CD4-positive, alpha-beta memory T cell (primary cell): ENCODE data around the gene CUBN. TPM values are rescaled to one million over a fixed set of nuclear protein-coding genes. Genes with fewer than 3 reads are reported as not detected.
A peak's percentile ranks its signal among the peaks of the same experiment; 100 is the strongest.

Experiments used
- CTCF ChIA-PET: fragments of 350-600 bp; sonication (Branson Sonifier 250); formaldehyde crosslinking; loops from one replicate; lab custom pipeline; 2021; ENCODE audit warnings: inconsistent platforms; ENCODE audit not compliant: partially characterized antibody; lab: Charles Lee
- POLR2A ChIA-PET: fragments of 350-600 bp; sonication (Branson Sonifier 250); formaldehyde crosslinking; loops from one replicate; lab custom pipeline; 2021; ENCODE audit not compliant: partially characterized antibody; lab: Charles Lee
- DNase-seq, 5 donors: peaks; one replicate each; pipeline versions ENCODE4 v3.0.0 to v3.0.0-alpha.2; 2020 to 2022; ENCODE audit warnings: mixed read lengths in 1 of 5
- H3K27ac ChIP-seq: one replicate; pipeline ENCODE4 v1.7.0; 2013; ENCODE audit warnings: low read depth, low read length
- H3K27me3 ChIP-seq: 2 replicates; pipeline ENCODE4 v1.7.0; 2013; ENCODE audit warnings: mild to moderate bottlenecking, low read length, moderate library complexity; ENCODE audit not compliant: insufficient read depth
- H3K36me3 ChIP-seq: 2 replicates; pipeline ENCODE4 v1.7.0; 2013; ENCODE audit warnings: mild to moderate bottlenecking, low read length, moderate library complexity; ENCODE audit not compliant: insufficient read depth
- H3K4me1 ChIP-seq: 2 replicates; pipeline ENCODE4 v1.7.0; 2013; ENCODE audit warnings: mild to moderate bottlenecking, low read length, moderate library complexity; ENCODE audit not compliant: insufficient read depth
- H3K4me3 ChIP-seq, 2 donors: one replicate each; pipeline ENCODE4 v1.7.0; 2013; ENCODE audit warnings: low read length in 2 of 2, mild to moderate bottlenecking in 1 of 2
- H3K9me3 ChIP-seq, 2 donors: one replicate each; pipeline ENCODE4 v1.7.0; 2013; ENCODE audit warnings: low read length in 2 of 2, control low read depth in 1 of 2; ENCODE audit not compliant: control insufficient read depth in 1 of 2
- H3K27ac Mint-ChIP-seq, 7 donors: one replicate each; pipeline ENCODE4 v1.8.0; 2020 to 2021; ENCODE audit warnings: mixed read lengths in 7 of 7, mild to moderate bottlenecking in 6 of 7, inconsistent platforms in 3 of 7, moderate library complexity in 3 of 7
- H3K27me3 Mint-ChIP-seq, 2 donors: one replicate each; pipeline ENCODE4 v1.8.0; 2020 to 2021; ENCODE audit warnings: mixed read lengths in 2 of 2
- H3K36me3 Mint-ChIP-seq, 2 donors: one replicate each; pipeline ENCODE4 v1.8.0; 2020 to 2021; ENCODE audit warnings: mixed read lengths in 2 of 2, inconsistent platforms in 1 of 2, mild to moderate bottlenecking in 1 of 2
- H3K4me1 Mint-ChIP-seq, 4 donors: one replicate each; pipeline ENCODE4 v1.8.0; 2020 to 2021; ENCODE audit warnings: mixed read lengths in 4 of 4, mild to moderate bottlenecking in 1 of 4
- H3K4me3 Mint-ChIP-seq, 8 donors: one replicate each; pipeline ENCODE4 v1.8.0; 2020 to 2021; ENCODE audit warnings: mixed read lengths in 8 of 8, mild to moderate bottlenecking in 7 of 8, moderate library complexity in 6 of 8, inconsistent platforms in 3 of 8
- H3K9me3 Mint-ChIP-seq, 8 donors: one replicate each; pipeline ENCODE4 v1.8.0; 2020 to 2021; ENCODE audit warnings: mixed read lengths in 8 of 8, mild to moderate bottlenecking in 5 of 8, inconsistent platforms in 3 of 8, moderate library complexity in 1 of 8
- intact Hi-C: fragments of 100-400 bp; cut with micrococcal nuclease; formaldehyde crosslinking; loops from one replicate; pipeline ENCODE4 v1.15.1; 2023
- polyA plus RNA-seq, 2 donors: library from polyadenylated mRNA; unstranded; fragments of 300-500 nt; fragmentation: Illumina TruSeq; gene quantifications; one replicate each; pipeline ENCODE4 v1.2.3, GENCODE V29; 2021
- total RNA-seq, 2 experiments: library from RNA; stranded (reverse); gene quantifications; one replicate each; pipeline ENCODE4 v1.2.3, GENCODE V29; 2021

The CUBN gene
- total and polyA plus RNA-seq, 4 experiments from 2014 or later, result 0.49 to 10.9 (median 8.5) TPM; not detected in 1

DNA sequence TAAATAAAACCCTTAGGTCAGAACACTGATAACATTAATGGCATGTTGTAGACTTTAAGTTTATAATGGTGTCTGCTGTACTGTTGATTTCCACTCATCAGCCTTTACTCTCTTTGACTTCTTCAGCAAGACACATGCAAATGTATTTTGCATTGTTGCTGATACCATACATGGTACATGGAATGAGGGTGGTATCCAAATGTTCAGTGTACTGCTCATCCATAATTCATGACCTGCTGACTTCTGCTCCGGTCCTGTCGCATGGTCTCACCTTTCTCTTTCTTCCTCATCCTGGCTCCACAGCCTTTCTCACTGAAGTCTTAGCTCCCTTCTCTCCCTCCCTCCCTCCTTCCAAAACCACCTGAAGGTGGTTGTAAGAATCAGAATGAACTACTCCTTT, 4.7 kb upstream of the CUBN start:
- no peaks in the 10 kb centered on the region for H3K36me3 ChIP-seq
- DNase-seq, result no peak
- no peaks in the 10 kb centered on the region for H3K27me3 Mint-ChIP-seq
- no peaks in the 10 kb centered on the region for H3K9me3 Mint-ChIP-seq
- H3K9me3 ChIP-seq, result no peaks in the 10 kb centered on the region
- no peak overlapping the region for H3K4me3 Mint-ChIP-seq
- ChIA-PET CTCF (no interaction called here), POLR2A (no interaction called here)
- H3K36me3 Mint-ChIP-seq, result peaks cover 0 to 6% of the 10 kb centered on the region in 2 donors
- no peak overlapping the region for H3K27ac ChIP-seq
- no peaks in the 10 kb centered on the region for H3K4me1 ChIP-seq
- H3K4me1 Mint-ChIP-seq, result peaks cover 0 to 5% (median under 1%) of the 10 kb centered on the region in 4 donors
- intact Hi-C loops, result no loop called here
- H3K27me3 ChIP-seq, result no peaks in the 10 kb centered on the region
- H3K27ac Mint-ChIP-seq, result no peak overlapping the region
- no peak overlapping the region for H3K4me3 ChIP-seq

DNA sequence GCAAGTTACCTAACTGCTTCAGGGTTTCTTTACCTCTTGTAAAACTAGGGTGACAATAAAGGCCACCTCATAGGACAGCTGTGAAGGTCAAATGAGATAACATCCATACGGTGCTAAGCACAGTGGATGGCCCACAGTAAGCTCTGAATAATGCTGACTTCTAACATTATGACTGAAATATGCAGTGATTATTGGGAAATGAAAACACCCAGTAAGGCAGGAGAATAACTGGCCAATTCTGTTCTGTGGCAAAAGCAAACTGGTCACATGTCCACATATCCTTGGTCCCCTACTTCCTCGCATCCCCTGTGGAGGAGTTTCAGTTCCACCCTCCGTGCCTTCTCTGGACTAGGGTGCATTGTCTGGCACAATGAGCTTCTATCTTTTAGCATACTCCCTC, 1.4 kb downstream of the CUBN start:
- DNase-seq, result peak in 1 of 5 donors; percentile 17
- Mint-ChIP-seq H3K9me3 (no peaks in the 10 kb centered on the region), H3K36me3 (peaks cover 8 to 23% of the 10 kb centered on the region in 2 donors), H3K4me3 (no peak overlapping the region), H3K4me1 (peaks cover 0 to 8% (median 0%) of the 10 kb centered on the region in 4 donors), H3K27ac (no peak overlapping the region), H3K27me3 (no peaks in the 10 kb centered on the region)
- no peaks in the 10 kb centered on the region for H3K36me3 ChIP-seq
- POLR2A ChIA-PET, result no interaction called here
- H3K4me1 ChIP-seq, result no peaks in the 10 kb centered on the region
- CTCF ChIA-PET, result no interaction called here
- no peak overlapping the region for H3K27ac ChIP-seq
- no peaks in the 10 kb centered on the region for H3K9me3 ChIP-seq
- intact Hi-C loops, result no loop called here
- H3K27me3 ChIP-seq, result no peaks in the 10 kb centered on the region
- no peak overlapping the region for H3K4me3 ChIP-seq

DNA sequence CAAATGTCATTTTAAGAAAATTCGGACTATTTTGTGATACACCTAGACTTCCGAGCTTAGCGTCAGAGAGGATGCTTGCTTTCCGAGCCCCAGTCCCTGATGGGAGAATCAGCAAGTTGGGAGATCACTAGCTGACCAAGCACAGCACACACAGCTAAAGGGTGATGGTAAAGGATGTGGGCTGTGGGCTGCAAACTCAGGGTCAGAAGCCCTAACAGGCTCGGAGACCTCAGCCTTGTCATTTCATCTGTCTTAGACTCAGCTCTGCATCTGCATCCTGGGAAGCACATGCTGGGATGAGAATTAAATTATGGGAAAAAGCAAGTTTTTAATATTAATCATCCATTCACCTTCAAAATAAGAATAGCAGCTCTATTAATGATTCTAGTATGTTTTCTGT, 3.3 kb downstream of the CUBN start:
- no peaks in the 10 kb centered on the region for H3K27me3 ChIP-seq
- H3K27ac Mint-ChIP-seq, result no peak overlapping the region
- H3K4me3 Mint-ChIP-seq, result no peak overlapping the region
- intact Hi-C loops, result no loop called here
- no peak overlapping the region for H3K27ac ChIP-seq
- H3K36me3 Mint-ChIP-seq, result peaks cover 23 to 39% of the 10 kb centered on the region in 2 donors
- no peaks in the 10 kb centered on the region for H3K27me3 Mint-ChIP-seq
- H3K9me3 Mint-ChIP-seq, result no peaks in the 10 kb centered on the region
- CTCF ChIA-PET, result no interaction called here
- POLR2A ChIA-PET, result no interaction called here
- no peaks in the 10 kb centered on the region for H3K9me3 ChIP-seq
- no peaks in the 10 kb centered on the region for H3K36me3 ChIP-seq
- no peak overlapping the region for H3K4me3 ChIP-seq
- H3K4me1 Mint-ChIP-seq, result peaks cover 0 to 3% (median 0%) of the 10 kb centered on the region in 4 donors
- H3K4me1 ChIP-seq, result no peaks in the 10 kb centered on the region
- DNase-seq, result no peak

DNA sequence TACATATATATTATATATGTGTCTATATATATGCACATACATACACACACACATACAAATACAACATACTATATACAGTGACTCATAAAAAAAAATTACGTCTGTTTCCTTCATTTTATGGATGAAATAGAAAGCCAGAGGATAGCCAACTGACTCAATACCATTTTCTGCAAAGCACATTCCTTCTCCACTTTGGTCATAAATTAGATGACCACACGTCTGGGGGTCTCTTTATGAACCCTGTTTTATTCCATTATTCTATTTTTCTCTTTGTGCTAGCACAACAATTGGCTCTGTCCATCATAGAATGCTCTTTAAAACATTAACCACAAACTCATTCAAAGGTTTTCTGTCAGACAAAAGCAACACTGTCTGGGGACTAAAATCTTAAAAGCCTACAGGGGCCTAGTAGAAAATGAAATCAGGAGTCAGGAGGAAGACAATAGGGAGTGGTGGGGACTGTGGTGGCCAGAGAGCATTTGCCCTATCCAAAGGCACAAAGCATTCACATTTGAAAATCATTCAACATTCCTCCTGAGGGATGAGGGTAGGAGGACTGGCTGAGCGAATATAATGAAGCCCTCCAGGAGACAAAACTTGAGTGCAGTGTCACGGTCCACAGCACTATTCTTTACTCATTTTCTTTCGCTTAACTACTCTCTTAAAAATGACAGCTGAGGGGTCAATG, 4.3 kb downstream of the CUBN start:
- no peak overlapping the region for H3K4me3 Mint-ChIP-seq
- H3K4me1 Mint-ChIP-seq, result peaks cover 0 to 3% (median 0%) of the 10 kb centered on the region in 4 donors
- ChIA-PET CTCF (no interaction called here), POLR2A (no interaction called here)
- H3K27me3 Mint-ChIP-seq, result no peaks in the 10 kb centered on the region
- Histone ChIP-seq H3K4me1 (no peaks in the 10 kb centered on the region), H3K9me3 (no peaks in the 10 kb centered on the region), H3K27me3 (no peaks in the 10 kb centered on the region), H3K36me3 (no peaks in the 10 kb centered on the region), H3K4me3 (no peak overlapping the region), H3K27ac (no peak overlapping the region)
- intact Hi-C loops, result no loop called here
- H3K9me3 Mint-ChIP-seq, result no peaks in the 10 kb centered on the region
- peaks cover 26 to 43% of the 10 kb centered on the region in 2 donors for H3K36me3 Mint-ChIP-seq
- no peak for DNase-seq
- H3K27ac Mint-ChIP-seq, result peak overlapping the region in 1 of 7 donors; percentile 36

DNA sequence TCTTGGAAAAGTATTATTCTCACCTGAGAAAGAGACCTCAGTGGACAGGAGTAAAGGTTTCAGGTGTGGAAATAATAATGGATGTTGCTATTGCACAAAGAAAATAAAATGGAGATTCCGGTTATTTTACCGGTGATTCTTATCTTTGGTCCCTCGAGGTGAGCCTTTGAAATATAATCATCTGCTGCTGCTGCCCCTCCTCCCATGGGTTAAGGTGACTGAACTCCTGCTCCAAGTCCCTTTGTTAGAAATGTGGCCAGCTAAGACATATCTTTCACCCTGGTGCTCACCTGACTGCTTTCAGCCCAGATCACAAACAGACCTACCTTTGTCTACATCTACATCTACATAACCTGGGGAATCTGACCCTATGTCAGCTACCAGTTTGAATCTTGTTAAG, 5.7 kb downstream of the CUBN start:
- H3K27ac Mint-ChIP-seq, result no peak overlapping the region
- intact Hi-C loops, result no loop called here

DNA sequence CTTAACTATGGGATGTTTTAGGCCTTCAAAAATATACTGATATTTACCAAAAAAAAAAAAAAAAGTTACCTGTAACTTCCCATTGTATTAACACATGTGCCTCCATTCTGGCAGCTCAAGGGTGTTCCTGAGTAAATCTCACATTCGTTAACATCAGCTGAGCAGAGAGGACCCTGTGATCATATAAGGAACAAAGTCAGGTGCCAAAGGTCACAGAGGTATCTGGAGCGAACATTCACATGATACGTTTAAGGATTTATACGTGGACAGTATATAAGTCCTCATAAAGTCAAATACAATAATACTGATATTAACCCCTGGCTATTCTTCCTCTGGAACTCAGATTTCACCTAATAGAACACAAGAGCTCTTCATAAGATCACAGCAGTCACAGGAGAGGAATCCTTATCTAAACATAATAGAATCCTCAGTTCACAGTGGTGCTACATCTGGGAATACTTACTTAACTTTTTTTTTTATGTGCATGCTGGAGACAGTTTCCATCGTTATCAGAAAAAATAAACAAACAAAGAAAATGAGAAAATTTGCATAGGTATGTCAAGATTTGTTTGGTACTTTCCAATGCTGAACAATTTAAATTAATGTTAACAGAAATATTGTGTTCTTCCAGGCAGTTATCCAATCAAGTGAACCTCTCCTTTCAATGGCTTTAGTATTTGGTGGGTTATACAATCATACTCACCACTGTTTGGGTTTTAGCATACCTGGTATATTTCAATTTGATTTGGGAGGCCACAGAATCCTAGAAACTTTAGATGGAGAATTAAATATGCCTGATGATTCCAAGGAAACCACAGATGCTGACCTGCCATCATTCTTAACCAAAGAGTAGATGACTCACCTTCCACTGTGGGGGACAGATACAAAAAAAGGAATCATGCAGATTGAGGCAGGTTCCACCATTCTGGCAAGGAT, 6.6 kb downstream of the CUBN start:
- H3K9me3 ChIP-seq, result no peaks in the 10 kb centered on the region
- DNase-seq, result no peak
- intact Hi-C loops, result no loop called here
- H3K4me1 Mint-ChIP-seq, result peaks cover 0 to 3% (median 0%) of the 10 kb centered on the region in 4 donors
- no peaks in the 10 kb centered on the region for H3K27me3 Mint-ChIP-seq
- H3K27me3 ChIP-seq, result no peaks in the 10 kb centered on the region
- no peak overlapping the region for H3K27ac Mint-ChIP-seq
- CTCF ChIA-PET, result no interaction called here
- no peak overlapping the region for H3K4me3 ChIP-seq
- POLR2A ChIA-PET, result no interaction called here
- no peaks in the 10 kb centered on the region for H3K4me1 ChIP-seq
- no peaks in the 10 kb centered on the region for H3K36me3 ChIP-seq
- no peak overlapping the region for H3K27ac ChIP-seq
- no peaks in the 10 kb centered on the region for H3K9me3 Mint-ChIP-seq
- no peak overlapping the region for H3K4me3 Mint-ChIP-seq
- peaks cover 40 to 59% of the 10 kb centered on the region in 2 donors for H3K36me3 Mint-ChIP-seq

More for the DNA sequence above, 5.7 kb downstream of the CUBN start:
- Mint-ChIP-seq H3K36me3 (peaks cover 34 to 54% of the 10 kb centered on the region in 2 donors), H3K4me3 (no peak overlapping the region), H3K4me1 (peaks cover 0 to 3% (median 0%) of the 10 kb centered on the region in 4 donors), H3K27me3 (no peaks in the 10 kb centered on the region), H3K9me3 (no peaks in the 10 kb centered on the region)
- Histone ChIP-seq H3K36me3 (no peaks in the 10 kb centered on the region), H3K4me3 (no peak overlapping the region), H3K4me1 (no peaks in the 10 kb centered on the region), H3K27ac (no peak overlapping the region), H3K27me3 (no peaks in the 10 kb centered on the region), H3K9me3 (no peaks in the 10 kb centered on the region)
- CTCF ChIA-PET, result no interaction called here
- POLR2A ChIA-PET, result no interaction called here
- DNase-seq, result no peak

DNA sequence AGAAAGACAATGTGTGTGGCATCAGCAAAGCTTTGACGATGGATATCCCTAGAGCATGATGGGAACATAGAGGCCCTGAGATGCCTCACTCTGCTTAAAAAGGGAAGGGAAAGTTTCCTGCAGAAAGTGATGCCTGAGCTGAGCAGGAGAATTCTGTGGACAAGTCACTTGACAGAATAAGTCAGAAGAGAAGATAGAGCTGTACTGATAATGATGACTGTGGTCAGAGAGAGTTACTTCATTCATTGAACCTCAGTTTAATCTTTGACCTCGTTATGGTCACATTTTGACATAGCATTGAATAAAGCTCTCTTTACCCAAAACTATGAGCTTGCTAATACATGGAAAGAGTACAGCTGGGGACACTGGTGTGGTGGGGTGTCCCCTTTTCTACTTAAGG, 7.6 kb downstream of the CUBN start:
- H3K4me1 ChIP-seq, result no peaks in the 10 kb centered on the region
- no peaks in the 10 kb centered on the region for H3K9me3 Mint-ChIP-seq
- intact Hi-C loops, result no loop called here
- no peaks in the 10 kb centered on the region for H3K27me3 Mint-ChIP-seq
- H3K27ac ChIP-seq, result no peak overlapping the region
- no peak for DNase-seq
- no peaks in the 10 kb centered on the region for H3K27me3 ChIP-seq
- H3K4me3 Mint-ChIP-seq, result no peak overlapping the region
- CTCF ChIA-PET, result no interaction called here
- peaks cover 0 to 3% (median 0%) of the 10 kb centered on the region in 4 donors for H3K4me1 Mint-ChIP-seq
- POLR2A ChIA-PET, result no interaction called here
- H3K9me3 ChIP-seq, result no peaks in the 10 kb centered on the region
- no peaks in the 10 kb centered on the region for H3K36me3 ChIP-seq
- no peak overlapping the region for H3K4me3 ChIP-seq
- no peak overlapping the region for H3K27ac Mint-ChIP-seq
- H3K36me3 Mint-ChIP-seq, result peaks cover 43 to 59% of the 10 kb centered on the region in 2 donors
